NCI-H510A treated with DMSO at 0.1 percent for 48 hours (cell line): ENCODE measurements around the gene SZRD1.

Experiments used
- DNase-seq: peaks from one replicate; lab custom pipeline; 2025; lab: John Stamatoyannopoulos, UW

SZRD1 gene

GRCh38 chr1:16394977-16395376 lies 27.9 kb downstream of the SZRD1 start:
- DNase-seq, result no peak

- peak; percentile 28 for DNase-seq
These were observed 29.5 kb downstream of the SZRD1 start for GRCh38 chr1:16396591-16396990.

- no peak for DNase-seq
These were observed 30.1 kb downstream of the SZRD1 start for GRCh38 chr1:16397120-16397519.

- no peak for DNase-seq
These were observed 31.4 kb downstream of the SZRD1 start for GRCh38 chr1:16398371-16398953.

DNA sequence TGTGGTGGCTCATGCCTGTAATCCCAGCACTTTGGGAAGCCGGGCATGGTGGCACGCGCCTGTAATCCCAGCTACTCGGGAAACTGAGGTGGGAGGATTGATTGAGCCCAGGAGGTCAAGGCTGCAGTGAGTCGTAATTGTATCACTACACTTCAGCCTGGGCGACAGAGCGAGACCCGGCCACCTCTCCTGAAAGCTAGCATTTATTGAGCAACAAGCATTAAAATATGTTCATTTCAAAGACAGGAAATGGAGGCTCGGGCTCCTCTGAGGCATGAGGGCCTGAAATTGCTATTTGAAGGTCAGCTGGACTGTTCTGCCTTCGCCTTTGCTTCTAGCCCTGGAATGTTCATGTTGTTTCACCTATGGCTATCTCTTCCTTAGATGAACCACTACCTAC lies 35.7 kb downstream of the SZRD1 start:
- no peak for DNase-seq

GRCh38 chr1:16405441-16405840 lies 38.4 kb downstream of the SZRD1 start:
- no peak for DNase-seq

DNA sequence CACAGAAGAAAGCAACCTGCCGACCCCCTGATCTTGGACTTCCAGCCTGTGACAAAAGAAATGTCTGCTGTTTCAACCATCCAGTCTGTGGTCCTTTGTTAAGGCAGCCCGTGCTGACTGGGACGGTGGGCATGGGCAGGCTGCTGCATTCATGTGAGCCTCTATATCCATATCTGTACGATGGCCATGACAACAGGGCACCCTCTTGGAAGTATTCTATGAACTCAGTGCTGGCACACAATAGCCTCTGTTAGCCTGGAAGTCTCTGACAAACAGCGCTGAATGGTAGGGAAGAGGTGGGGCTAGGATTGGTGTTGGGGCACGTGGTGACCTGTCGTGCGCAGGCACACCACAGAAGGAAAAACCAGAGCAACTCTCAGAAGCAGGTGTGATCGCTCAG lies 39.8 kb downstream of the SZRD1 start:
- no peak for DNase-seq

- DNase-seq, result no peak
These were observed 42.6 kb downstream of the SZRD1 start for GRCh38 chr1:16409536-16410152.

DNA sequence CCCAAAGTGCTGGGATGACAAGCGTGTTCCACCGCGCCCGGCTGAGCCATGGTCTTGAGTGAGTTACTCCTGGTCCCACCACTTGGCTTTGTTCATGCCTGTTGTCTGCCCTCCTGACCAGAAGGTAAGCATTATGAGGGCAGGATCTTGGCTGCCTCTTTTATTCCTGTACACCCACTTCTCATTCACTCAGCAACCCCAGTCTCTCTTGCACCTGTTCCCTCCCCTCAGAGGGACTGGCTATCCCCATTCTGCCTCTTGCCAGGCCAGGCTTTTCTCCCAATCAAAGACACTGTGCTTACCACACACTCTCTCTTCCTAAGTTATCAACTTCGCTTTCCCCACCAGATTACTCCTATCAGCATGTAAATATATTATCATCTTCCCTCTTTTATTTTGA lies 43.8 kb downstream of the SZRD1 start:
- DNase-seq, result no peak

DNA sequence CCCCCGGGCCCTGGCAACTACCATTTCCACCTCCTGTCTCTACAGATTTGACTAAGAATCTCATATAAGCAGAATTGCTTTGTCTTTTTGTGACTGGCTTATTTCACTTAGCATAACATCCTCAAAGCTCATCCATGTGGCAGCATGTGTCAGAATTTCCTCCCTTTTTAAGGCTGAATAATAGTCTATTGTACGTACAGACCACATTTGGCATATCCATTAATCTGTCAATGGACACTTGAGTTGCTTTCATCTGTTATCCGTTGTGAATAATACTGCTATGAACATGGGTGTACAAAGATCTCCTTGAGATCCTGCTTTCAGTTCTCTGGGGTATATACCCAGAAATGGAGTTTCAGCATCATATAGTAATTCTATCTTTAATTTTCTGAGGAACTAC lies 46.1 kb downstream of the SZRD1 start:
- DNase-seq, result no peak

DNA sequence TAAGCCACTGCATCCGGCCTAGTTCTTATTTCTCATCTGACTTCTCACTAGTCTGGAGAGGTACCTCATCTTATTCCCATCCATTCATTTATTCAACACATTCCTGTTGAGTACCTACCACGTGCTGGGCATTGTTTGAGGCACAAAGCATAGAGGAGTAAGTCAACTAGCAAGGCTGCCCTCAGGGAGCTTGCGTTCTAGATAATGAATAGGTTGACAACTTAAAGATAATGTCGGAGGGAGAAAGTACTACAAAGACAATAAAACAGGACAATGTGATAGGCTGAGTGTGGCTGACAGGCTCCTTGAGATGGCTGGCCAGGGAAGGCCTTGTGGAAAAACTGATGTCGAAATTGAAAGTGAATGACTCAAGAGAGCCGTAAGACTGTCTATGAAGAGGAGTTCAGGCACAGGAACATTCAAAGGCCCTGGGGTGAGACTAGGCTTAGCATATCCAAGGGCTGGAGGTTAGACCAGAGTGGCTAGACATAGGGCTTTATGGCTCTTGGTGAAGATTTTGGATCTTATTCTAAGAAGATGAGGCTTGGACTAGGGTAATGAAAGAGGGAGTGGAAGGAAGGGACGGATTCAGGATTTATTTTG lies 51.9 kb downstream of the SZRD1 start:
- DNase-seq, result no peak

DNA sequence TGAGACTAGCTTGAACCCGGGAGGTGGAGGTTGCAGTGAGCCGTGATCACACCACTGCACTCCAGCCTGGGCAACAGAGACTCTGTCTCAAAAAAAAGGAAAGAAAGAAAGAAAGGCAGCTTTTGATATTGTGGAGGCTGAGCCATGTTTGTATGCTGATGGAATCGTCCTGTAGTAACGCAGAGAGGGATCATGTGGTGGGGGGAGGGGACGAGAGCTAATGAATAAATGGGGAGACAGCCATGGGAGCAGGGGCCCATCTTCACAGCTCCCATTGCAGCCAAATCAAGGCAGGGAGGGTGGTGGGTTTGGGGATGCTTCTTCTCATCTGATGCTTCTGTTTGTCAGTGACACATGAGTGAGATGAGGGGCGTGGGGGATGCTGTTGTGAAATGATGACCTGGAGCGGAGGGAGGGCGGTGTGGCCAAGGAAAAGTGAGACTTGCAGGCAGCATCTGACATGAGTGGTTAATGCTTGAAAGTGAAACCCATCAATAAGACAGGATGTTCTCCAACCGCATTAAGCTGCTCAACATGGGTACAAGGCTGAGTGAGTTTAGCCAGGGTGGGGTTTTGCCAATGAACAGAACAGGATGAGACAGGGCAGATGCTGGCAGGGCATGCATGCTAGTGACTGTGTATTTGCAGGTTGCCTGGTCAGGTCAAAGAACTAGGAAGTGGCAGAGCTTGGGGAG lies 53.5 kb downstream of the SZRD1 start:
- DNase-seq, result no peak

DNA sequence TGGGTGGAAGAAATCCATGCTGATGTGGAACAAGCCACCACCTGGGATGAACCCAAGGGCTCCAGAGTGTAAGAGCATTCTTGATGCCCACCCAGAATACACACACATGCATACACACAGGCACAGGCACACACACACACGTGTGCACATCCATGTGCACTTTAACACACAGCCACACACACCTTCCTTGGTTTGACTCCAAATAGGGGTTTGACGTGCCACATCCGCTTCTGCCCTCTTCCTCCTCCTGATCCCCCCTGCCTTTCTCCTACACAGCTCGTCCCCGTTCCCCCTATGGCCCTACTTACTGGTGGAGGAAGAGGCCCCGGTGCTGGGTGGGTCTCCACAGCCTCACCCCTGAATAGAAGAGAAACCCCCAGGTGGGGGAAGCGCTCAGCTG lies 54.2 kb downstream of the SZRD1 start:
- DNase-seq, result no peak

DNA sequence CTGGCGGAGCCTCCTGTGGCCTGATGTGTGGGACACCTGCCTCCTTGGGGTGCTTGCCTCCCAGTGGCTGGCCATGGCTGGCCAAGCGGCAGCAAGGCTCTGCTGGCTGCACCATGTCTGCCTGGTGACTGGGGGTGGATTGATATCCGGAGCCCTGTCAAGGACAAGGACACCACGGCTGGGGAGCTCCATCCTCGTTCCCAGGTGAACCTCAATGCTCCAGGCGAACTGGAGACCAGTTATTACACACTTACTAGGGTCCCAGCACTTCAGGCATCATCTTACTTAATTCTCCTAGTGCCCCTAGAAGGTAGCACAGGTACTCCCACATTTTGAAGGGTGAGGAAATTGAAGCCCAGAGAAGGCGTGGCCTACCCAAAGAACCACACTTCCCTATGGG lies 55.0 kb downstream of the SZRD1 start:
- DNase-seq, result no peak

DNA sequence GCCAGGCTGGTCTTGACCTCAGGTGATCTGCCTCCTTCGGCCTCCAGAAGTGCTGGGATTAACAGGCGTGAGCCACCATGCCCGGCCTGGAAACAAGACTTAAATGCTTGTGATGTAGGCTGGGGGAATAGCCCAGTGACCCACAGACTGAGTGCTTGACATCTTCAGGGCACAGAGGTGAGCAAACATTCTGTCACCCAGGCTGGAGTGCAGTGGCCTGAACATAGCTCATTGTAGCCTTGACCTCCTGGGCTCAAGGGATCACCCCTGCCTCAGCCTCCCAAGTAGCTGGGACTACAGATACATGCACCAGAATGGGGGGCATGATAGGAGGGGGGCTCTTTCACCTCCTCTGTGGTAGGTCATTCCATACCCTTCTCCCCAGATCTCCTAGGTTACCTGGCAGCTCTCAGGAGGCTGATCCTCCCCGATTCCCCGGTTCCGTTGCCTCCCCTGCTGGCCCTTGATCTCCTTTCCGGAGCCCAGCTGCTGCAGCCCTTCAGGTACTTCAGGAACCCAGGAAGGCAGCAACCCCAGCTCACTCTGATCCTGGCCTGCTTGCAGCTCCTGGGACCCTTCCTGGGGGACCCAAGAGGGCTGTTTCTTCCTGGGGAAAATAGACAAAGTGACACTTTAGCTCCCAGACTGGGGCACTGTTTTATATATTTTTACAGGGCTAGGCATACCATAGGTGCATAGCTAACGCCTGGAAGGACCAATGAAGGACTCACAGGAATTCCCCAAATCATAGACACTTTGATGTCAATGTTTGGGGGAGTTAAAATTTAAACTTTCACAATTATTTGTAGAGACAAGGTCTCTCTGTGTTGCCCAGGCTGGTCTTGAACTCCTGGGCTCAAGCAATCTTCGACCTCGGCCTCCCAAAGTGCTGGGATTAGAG lies 58.3 kb downstream of the SZRD1 start:
- DNase-seq, result no peak

GRCh38 chr1:16430606-16431005 lies 63.6 kb downstream of the SZRD1 start:
- peak; percentile 18 for DNase-seq

- no peak for DNase-seq
These were observed 66.0 kb downstream of the SZRD1 start for GRCh38 chr1:16433030-16433429.

DNA sequence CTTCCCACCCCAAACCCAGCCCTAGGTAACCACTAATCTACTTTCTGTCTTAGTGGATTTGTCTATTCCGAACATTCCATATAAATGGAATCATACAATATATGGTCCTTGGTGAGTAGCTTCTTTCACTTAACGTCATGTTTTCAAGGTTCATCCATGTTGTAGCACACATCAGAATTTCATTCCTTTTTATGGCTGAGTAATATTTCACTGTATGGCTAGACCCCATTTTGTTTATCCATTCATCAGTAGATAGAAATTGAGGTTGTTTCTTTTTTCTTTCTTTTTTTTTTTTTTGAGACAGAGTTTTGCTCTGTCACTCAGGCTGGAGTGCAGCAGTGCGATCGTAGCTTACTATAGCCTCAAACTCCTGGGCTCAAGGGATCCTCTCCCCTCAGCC lies 67.0 kb downstream of the SZRD1 start:
- no peak for DNase-seq

- DNase-seq, result no peak
These were observed 67.5 kb downstream of the SZRD1 start for GRCh38 chr1:16434501-16434900.

- DNase-seq, result no peak
These were observed 70.0 kb downstream of the SZRD1 start, which contains the start of gene SPATA21 for GRCh38 chr1:16436946-16437474. SPATA21 (minus strand) TSS chr1:16437424; CDS start chr1:16431371, 6,053 bp downstream.

DNA sequence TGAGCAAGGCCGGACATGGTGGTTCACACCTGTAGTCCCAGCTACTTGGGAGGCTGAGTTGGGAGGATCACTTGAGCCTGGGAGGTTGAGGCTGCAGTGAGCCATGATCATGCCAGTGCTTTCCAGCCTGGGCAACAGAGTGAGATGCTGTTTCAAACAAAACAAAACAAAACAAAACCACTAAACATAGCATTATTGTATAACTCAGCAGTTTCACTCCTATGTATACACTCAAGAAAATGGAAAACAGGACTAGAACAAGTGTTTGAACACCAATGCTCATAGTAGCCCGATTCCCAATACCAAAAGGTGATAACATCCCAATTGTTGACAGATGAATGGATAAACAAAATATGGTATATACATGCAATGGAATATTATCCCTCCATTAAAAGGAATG lies 71.5 kb downstream of the SZRD1 start:
- no peak for DNase-seq

DNA sequence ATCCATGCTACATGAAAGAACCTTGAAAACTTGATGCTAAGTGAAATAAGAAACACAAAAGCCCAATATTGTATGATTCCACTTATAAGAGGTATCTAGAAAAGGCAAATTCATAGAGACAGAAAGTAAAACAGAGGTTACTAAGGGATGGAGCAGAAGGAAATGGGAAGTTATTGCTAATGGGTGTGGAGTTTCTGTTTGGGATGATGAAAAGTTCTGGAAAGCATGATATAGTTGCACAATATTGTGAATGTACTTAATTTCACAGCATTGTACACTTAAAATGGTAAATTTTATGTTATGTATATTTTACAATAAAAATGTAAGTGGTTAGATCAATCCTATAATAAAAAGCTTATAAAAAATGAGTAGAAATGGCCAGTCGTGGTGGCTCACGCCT lies 71.9 kb downstream of the SZRD1 start:
- no peak for DNase-seq
